AG08395 (cell line): ENCODE results near the gene ITGB3BP.

Experiments
- DNase-seq: peaks from one replicate; pipeline ENCODE4 v3.0.0; 2012; ENCODE audit warnings: mixed read lengths, low spot score

ITGB3BP gene

GRCh38 chr1:63418101-63418500 lies 104.9 kb downstream of the ITGB3BP start:
- DNase-seq: no peak

GRCh38 chr1:63414691-63415365 lies 108.2 kb downstream of the ITGB3BP start:
- no peak for DNase-seq

GRCh38 chr1:63413394-63413793 lies 109.6 kb downstream of the ITGB3BP start:
- no peak for DNase-seq

GRCh38 chr1:63411066-63411465 lies 112.0 kb downstream of the ITGB3BP start:
- no peak for DNase-seq

GRCh38 chr1:63408331-63408730 lies 114.7 kb downstream of the ITGB3BP start:
- no peak for DNase-seq

- no peak for DNase-seq
Observed at GRCh38 chr1:63407002-63407401, 116.0 kb downstream of the ITGB3BP start.

GRCh38 chr1:63405987-63406386 lies 117.0 kb downstream of the ITGB3BP start:
- no peak for DNase-seq

GRCh38 chr1:63405021-63405420 lies 118.0 kb downstream of the ITGB3BP start:
- no peak for DNase-seq

- DNase-seq: no peak
Observed at GRCh38 chr1:63403386-63403785, 119.6 kb downstream of the ITGB3BP start.

- no peak for DNase-seq
Observed at GRCh38 chr1:63401945-63402344, 121.1 kb downstream of the ITGB3BP start.
